Measurements from ENCODE around the gene PTGFR.

PTGFR gene

GRCh38 chr1:78490861-78491450 lies at the start of gene PTGFR:
Gene PTGFR, plus strand, starts transcription at chr1:78490974. Its CDS starts 1,770 bp downstream, at chr1:78492744.
- peak within 1 kb of the TSS; percentile 82 for H3K4me3 ChIP-seq (ENCODE audit: low read depth, low read length)
- TF ChIP-seq CTCF (IDR thresholded peaks at IDR 0.05; ENCODE audit: low read depth, low read length): no peak

- no peak for TF ChIP-seq CTCF (IDR thresholded peaks at IDR 0.05; ENCODE audit: low read depth, low read length)
- H3K4me3 ChIP-seq (ENCODE audit: low read depth, low read length): no peak overlapping the region
Measured at GRCh38 chr1:78441921-78442320, 48.9 kb upstream of the PTGFR start.

- no peak overlapping the region for H3K4me3 ChIP-seq (ENCODE audit: low read depth, low read length)
- no peak for TF ChIP-seq CTCF (IDR thresholded peaks at IDR 0.05; ENCODE audit: low read depth, low read length)
Measured at GRCh38 chr1:78447086-78447485, 43.7 kb upstream of the PTGFR start.

- TF ChIP-seq CTCF (IDR thresholded peaks at IDR 0.05; ENCODE audit: low read depth, low read length): no peak
- H3K4me3 ChIP-seq (ENCODE audit: low read depth, low read length): no peak overlapping the region
Measured at GRCh38 chr1:78464449-78464891, 26.3 kb upstream of the PTGFR start.

- no peak for TF ChIP-seq CTCF (IDR thresholded peaks at IDR 0.05; ENCODE audit: low read depth, low read length)
- H3K4me3 ChIP-seq (ENCODE audit: low read depth, low read length): no peak overlapping the region
Measured at GRCh38 chr1:78465143-78465542, 25.6 kb upstream of the PTGFR start.

- no peak overlapping the region for H3K4me3 ChIP-seq (ENCODE audit: low read depth, low read length)
- no peak for TF ChIP-seq CTCF (IDR thresholded peaks at IDR 0.05; ENCODE audit: low read depth, low read length)
Measured at GRCh38 chr1:78468521-78468920, 22.3 kb upstream of the PTGFR start.

- no peak overlapping the region for H3K4me3 ChIP-seq (ENCODE audit: low read depth, low read length)
- no peak for TF ChIP-seq CTCF (IDR thresholded peaks at IDR 0.05; ENCODE audit: low read depth, low read length)
Measured at GRCh38 chr1:78469576-78469975, 21.2 kb upstream of the PTGFR start.
